Adrenal gland (tissue), 5 donors: ENCODE results near the gene KLF14.

Experiments
- POLR2A ChIP-seq, 2 donors: fragments of 450-650 bp; IDR thresholded peaks; one replicate each; pipeline ENCODE4 v1.6.1; 2017; ENCODE audit warnings: antibody characterized with exemption in 2 of 2, mild to moderate bottlenecking in 2 of 2, moderate library complexity in 1 of 2
- TF ChIP-seq, protein P1 (sequence below), 6 experiments: fragments of 450-650 bp in 4 of 6; fragments of 200-600 bp in 2 of 6; sonication (generic) in 1 of 6; IDR thresholded peaks; 1 replicate in 5 of 6; 2 replicates in 1 of 6; pipeline versions ENCODE4 v1.5.1 to v1.8.0; 2016 to 2021; ENCODE audit warnings: antibody characterized with exemption in 6 of 6, mild to moderate bottlenecking in 2 of 6, moderate library complexity in 1 of 6
- donor health status: DM: no; HTN: no; CAD: no.

- TF ChIP-seq, protein P1, sequence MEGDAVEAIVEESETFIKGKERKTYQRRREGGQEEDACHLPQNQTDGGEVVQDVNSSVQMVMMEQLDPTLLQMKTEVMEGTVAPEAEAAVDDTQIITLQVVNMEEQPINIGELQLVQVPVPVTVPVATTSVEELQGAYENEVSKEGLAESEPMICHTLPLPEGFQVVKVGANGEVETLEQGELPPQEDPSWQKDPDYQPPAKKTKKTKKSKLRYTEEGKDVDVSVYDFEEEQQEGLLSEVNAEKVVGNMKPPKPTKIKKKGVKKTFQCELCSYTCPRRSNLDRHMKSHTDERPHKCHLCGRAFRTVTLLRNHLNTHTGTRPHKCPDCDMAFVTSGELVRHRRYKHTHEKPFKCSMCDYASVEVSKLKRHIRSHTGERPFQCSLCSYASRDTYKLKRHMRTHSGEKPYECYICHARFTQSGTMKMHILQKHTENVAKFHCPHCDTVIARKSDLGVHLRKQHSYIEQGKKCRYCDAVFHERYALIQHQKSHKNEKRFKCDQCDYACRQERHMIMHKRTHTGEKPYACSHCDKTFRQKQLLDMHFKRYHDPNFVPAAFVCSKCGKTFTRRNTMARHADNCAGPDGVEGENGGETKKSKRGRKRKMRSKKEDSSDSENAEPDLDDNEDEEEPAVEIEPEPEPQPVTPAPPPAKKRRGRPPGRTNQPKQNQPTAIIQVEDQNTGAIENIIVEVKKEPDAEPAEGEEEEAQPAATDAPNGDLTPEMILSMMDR (IDR thresholded peaks at IDR 0.05) = no peak
- TF ChIP-seq POLR2A (IDR thresholded peaks at IDR 0.05) = no peak
Measured at GRCh38 chr7:130723784-130724183, 10.2 kb downstream of the KLF14 start.
